C4-2B (cell line): Measurements from ENCODE around the gene ZNF80.

Experiments
- H3K27ac ChIP-seq: fragments of 450-650 bp; 2 replicates; pipeline ENCODE4 v1.5.1; 2017
- CTCF ChIP-seq: fragments of 450-650 bp; conservative IDR thresholded peaks from 2 replicates; pipeline ENCODE4 v1.5.1; 2017; ENCODE audit warnings: mild to moderate bottlenecking
- ZFX ChIP-seq: fragments of 450-650 bp; IDR thresholded peaks from 2 replicates; pipeline ENCODE4 v1.6.1; 2017

Gene ZNF80

GRCh38 chr3:114192136-114192535 lies 45.2 kb downstream of the ZNF80 start:
- H3K27ac ChIP-seq = no peak overlapping the region
- TF ChIP-seq ZFX (no peak), CTCF (no peak)

- H3K27ac ChIP-seq = no peak overlapping the region
- TF ChIP-seq CTCF = no peak
- no peak for TF ChIP-seq ZFX
Measured at GRCh38 chr3:114186501-114186900, 50.9 kb downstream of the ZNF80 start.
